COLO829 (cell line): ENCODE data around the gene CCM2.

ENCODE experiments used
- DNase-seq: peaks from one replicate; pipeline ENCODE4 v3.0.0; 2012; ENCODE audit warnings: low spot score

CCM2 gene

GRCh38 chr7:45065031-45065995 lies 65.3 kb downstream of the CCM2 start:
- no peak for DNase-seq

GRCh38 chr7:45066409-45066808 lies 66.4 kb downstream of the CCM2 start:
- DNase-seq, result no peak

- no peak for DNase-seq
Measured at GRCh38 chr7:45067582-45067981, 67.6 kb downstream of the CCM2 start.

- DNase-seq, result no peak
Measured at GRCh38 chr7:45068236-45069023, 68.4 kb downstream of the CCM2 start.

- DNase-seq, result no peak
Measured at GRCh38 chr7:45069444-45070253, 69.6 kb downstream of the CCM2 start.

GRCh38 chr7:45070254-45070642 lies 70.2 kb downstream of the CCM2 start:
- no peak for DNase-seq

- no peak for DNase-seq
Measured at GRCh38 chr7:45071528-45071927, 71.5 kb downstream of the CCM2 start.

GRCh38 chr7:45072131-45073030 lies 72.4 kb downstream of the CCM2 start:
- no peak for DNase-seq

- no peak for DNase-seq
Measured at GRCh38 chr7:45073031-45073785, 73.2 kb downstream of the CCM2 start.

GRCh38 chr7:45073786-45074527 lies 74.0 kb downstream of the CCM2 start:
- DNase-seq, result no peak

- no peak for DNase-seq
Measured at GRCh38 chr7:45074528-45075354, 74.7 kb downstream of the CCM2 start.

GRCh38 chr7:45075355-45075644 lies 75.3 kb downstream of the CCM2 start:
- DNase-seq, result no peak

- DNase-seq, result no peak
Measured at GRCh38 chr7:45075871-45076796, 76.1 kb downstream of the CCM2 start.

- no peak for DNase-seq
Measured at GRCh38 chr7:45076946-45077345, 76.9 kb downstream of the CCM2 start.

- DNase-seq, result no peak
Measured at GRCh38 chr7:45077579-45077978, 77.6 kb downstream of the CCM2 start.

GRCh38 chr7:45078125-45078681 lies 78.2 kb downstream of the CCM2 start:
- DNase-seq, result no peak

- DNase-seq, result no peak
Measured at GRCh38 chr7:45080265-45080957, 80.4 kb downstream of the CCM2 start.
